NT2/D1 (cell line): ENCODE data around the gene GRK5.

Experiments
- SUZ12 ChIP-seq: IDR thresholded peaks from 2 replicates; pipeline ENCODE4 v1.6.1; 2011; ENCODE audit not compliant: insufficient read length, insufficient read depth; ENCODE audit errors: extremely low read depth
- ZNF274 ChIP-seq: IDR thresholded peaks from 2 replicates; pipeline ENCODE4 v1.6.1; 2011; ENCODE audit warnings: mild to moderate bottlenecking, low read depth, low read length

DNA sequence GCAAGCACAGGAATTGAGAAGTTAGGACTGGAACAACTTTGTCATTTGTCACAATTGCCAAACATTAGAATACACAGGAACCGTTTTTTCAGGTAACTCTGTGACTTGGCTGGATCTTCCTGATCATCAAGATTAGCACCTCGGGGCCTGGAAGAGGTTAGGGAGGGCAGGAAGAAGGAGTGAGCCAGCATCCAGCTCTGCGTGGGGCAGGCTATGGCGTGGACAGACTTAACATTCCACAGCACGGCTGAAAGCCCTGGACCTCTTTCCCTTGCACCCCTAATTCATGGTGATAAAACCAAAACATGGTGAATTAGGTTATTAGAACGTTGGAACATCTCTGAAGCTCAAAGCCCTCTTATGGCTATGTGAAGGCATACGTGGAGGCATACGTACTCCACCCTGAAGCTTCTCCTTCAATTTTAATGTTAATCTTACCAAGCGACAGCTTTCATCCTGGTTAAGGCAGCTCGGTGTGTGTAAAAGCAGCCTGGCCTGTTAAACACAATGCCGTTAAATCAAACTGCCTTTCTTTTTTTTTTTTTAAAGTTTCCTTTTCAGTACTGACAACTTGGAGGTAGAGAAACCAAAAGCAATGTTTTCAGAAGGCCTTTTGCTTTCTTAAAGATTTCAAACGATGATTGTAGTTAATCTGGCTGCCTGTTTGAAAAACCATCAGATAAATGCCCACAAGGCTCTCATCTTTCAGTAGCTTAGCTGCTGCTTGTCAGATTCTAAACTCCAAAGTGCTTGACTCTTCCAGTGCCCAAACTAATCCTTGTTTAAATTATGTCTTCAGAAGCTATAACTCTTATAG is 4.5 kb downstream of the GRK5 start:
- TF ChIP-seq SUZ12 (no peak), ZNF274 (no peak)
